Heart left ventricle (tissue), 13 donors: Measurements from ENCODE around the gene ZBTB38.

Source experiments
- CTCF ChIP-seq, 12 donors: fragments of 200-600 bp; sonication (generic) in 4 of 12; IDR thresholded peaks; one replicate each; pipeline versions ENCODE4 v1.5.0 to v1.8.0; 2018 to 2022; ENCODE audit warnings: antibody characterized with exemption in 12 of 12, mild to moderate bottlenecking in 5 of 12
- POLR2A ChIP-seq, 2 donors: fragments of 450-650 bp; IDR thresholded peaks; one replicate each; pipeline ENCODE4 v1.6.1; 2017; ENCODE audit warnings: antibody characterized with exemption in 2 of 2, mild to moderate bottlenecking in 2 of 2, moderate library complexity in 2 of 2
- donor health status: ischemic (EF 13 %, LVEDD 7.1; RV severe dilation, severe dysfunction).
- donor health status: DM: no; HTN: yes; CAD: no.
- donor health status: DM: no; HTN: no; CAD: no.
- donor health status: ischemic (EF 25% LVEDD 6.9; RV normal size, moderate dysfunction).
- donor health status: ischemic (EF 25% LVEDD 5.7; RV mildly dilated, moderate dysfunction).
- donor health status: ischemic (EF 35%, LVEDD 5.7; RV mildly dilated, moderate dysfunction).
- donor health status: nonischemic (EF 11% LVEDD 7.7; RV severe dilation, severe dysfunction).
- donor health status: DM: yes; HTN: yes; CAD: no.
- donor health status: PGD.
- donor health status: ischemic (EF 29% LVEDD 5.4; RV normal size, mild dysfunction).
- donor health status: nonischemic (EF 23%, LVEDD 6.1; RV moderate dilation, normal function).

GRCh38 chr3:141366285-141367037 is 1.8 kb upstream of the ZBTB38 start:
- TF ChIP-seq CTCF (IDR thresholded peaks at IDR 0.05) (no peak), POLR2A (IDR thresholded peaks at IDR 0.05) (no peak)
